ENCODE results near the gene TMEM131.

The TMEM131 gene

GRCh38 chr2:97797355-97797754 lies 198.4 kb downstream of the TMEM131 start:
- no peak for DNase-seq

GRCh38 chr2:97796465-97797126 lies 199.2 kb downstream of the TMEM131 start:
- DNase-seq, result no peak

GRCh38 chr2:97792416-97792815 lies 203.3 kb downstream of the TMEM131 start:
- DNase-seq, result no peak

- DNase-seq, result no peak
These were observed 206.6 kb downstream of the TMEM131 start for GRCh38 chr2:97788986-97789644.

- DNase-seq, result no peak
These were observed 209.9 kb downstream of the TMEM131 start for GRCh38 chr2:97785818-97786217.

- DNase-seq, result no peak
These were observed 210.8 kb downstream of the TMEM131 start for GRCh38 chr2:97784953-97785352.

- DNase-seq, result no peak
These were observed 213.8 kb downstream of the TMEM131 start for GRCh38 chr2:97781981-97782380.

- DNase-seq, result no peak
These were observed 216.6 kb downstream of the TMEM131 start for GRCh38 chr2:97779141-97779540.

GRCh38 chr2:97775074-97775473 lies 220.7 kb downstream of the TMEM131 start:
- no peak for DNase-seq

- no peak for DNase-seq
These were observed 221.3 kb downstream of the TMEM131 start for GRCh38 chr2:97774425-97774824.

- DNase-seq, result no peak
These were observed 225.3 kb downstream of the TMEM131 start for GRCh38 chr2:97770445-97770844.

GRCh38 chr2:97769711-97770110 lies 226.0 kb downstream of the TMEM131 start:
- DNase-seq, result no peak

- DNase-seq, result no peak
These were observed 226.4 kb downstream of the TMEM131 start for GRCh38 chr2:97769308-97769707.

GRCh38 chr2:97766567-97766966 lies 229.2 kb downstream of the TMEM131 start:
- DNase-seq, result no peak

- no peak for DNase-seq
These were observed 229.8 kb downstream of the TMEM131 start for GRCh38 chr2:97765933-97766332.

GRCh38 chr2:97764559-97765263 lies 231.0 kb downstream of the TMEM131 start:
- no peak for DNase-seq

GRCh38 chr2:97763176-97763845 lies 232.4 kb downstream of the TMEM131 start:
- no peak for DNase-seq

GRCh38 chr2:97761192-97761591 lies 234.6 kb downstream of the TMEM131 start:
- no peak for DNase-seq

- DNase-seq, result no peak
These were observed 235.2 kb downstream of the TMEM131 start for GRCh38 chr2:97760480-97761049.

GRCh38 chr2:97759727-97760407 lies 235.9 kb downstream of the TMEM131 start:
- no peak for DNase-seq

- no peak for DNase-seq
These were observed 237.5 kb downstream of the TMEM131 start for GRCh38 chr2:97758131-97758705.

GRCh38 chr2:97757062-97757461 lies 238.7 kb downstream of the TMEM131 start:
- no peak for DNase-seq
